ENCODE results near the gene GTPBP3. TPM values are rescaled to one million over a fixed set of nuclear protein-coding genes. Genes with fewer than 3 reads are reported as not detected.

GTPBP3 gene
- total RNA-seq, 2 donors from 2014 or later: 48.7 to 55.7 TPM

DNA sequence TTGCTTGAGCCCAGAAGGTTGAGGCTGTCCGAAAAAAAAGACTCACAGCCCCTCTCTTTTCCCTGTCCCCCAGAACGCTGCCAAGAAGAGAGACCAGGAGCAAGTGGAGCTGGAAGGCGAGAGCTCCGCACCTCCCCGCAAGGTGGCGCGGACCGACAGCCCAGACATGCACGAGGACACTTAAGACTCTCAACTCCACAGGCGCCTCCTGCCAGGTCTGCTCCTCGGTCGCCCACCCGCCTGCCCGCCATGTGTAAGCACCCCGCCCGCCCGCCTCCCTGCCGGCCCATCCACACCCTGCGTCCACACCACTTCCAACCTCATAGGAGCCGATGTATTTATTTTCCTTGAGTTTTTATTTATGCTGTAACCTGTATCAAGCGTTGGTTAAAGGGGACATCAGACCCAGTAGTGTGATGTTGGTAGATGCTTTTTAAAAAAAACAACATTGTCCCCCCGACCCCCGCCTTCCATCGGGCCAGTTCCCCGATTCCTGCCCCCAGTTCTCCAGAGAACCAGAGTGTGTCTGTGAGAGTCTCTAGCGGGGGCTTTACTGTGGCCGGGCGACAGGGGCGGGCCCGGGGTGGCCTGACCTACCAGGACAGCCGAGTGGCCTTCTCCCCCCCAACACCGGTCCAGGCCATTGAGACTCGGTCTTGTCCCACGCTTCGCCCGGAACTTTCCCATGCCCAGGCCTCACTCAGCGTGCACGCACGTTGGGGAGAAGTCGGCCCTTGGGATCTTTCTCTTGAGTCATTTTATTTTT is 17.7 kb upstream of the GTPBP3 start:
- no peaks in the 10 kb centered on the region for H3K9me3 Mint-ChIP-seq
- Histone ChIP-seq H3K9ac (ENCODE audit: extremely low read depth, low read length, poor library complexity, severe bottlenecking) (no peak overlapping the region), H3K27me3 (ENCODE audit: control insufficient read depth, insufficient read depth, low read length, poor library complexity, severe bottlenecking) (no peaks in the 10 kb centered on the region), H3K4me3 (ENCODE audit: low read length) (no peak overlapping the region), H3K27ac (ENCODE audit: low read depth, low read length) (no peak overlapping the region), H3K36me3 (ENCODE audit: control insufficient read depth, insufficient read depth, low read length) (peaks cover 22% of the 10 kb centered on the region), H3K4me1 (ENCODE audit: control insufficient read depth, insufficient read depth, low read length) (no peaks in the 10 kb centered on the region), H3K9me3 (ENCODE audit: control insufficient read depth, low read length) (no peaks in the 10 kb centered on the region)
- H3K27me3 Mint-ChIP-seq (ENCODE audit: insufficient read depth): no peaks in the 10 kb centered on the region
- H3K4me3 Mint-ChIP-seq: no peak overlapping the region
- H3K4me1 Mint-ChIP-seq: no peaks in the 10 kb centered on the region
- 96 to 100% methylated on average over 16 to 40 of the region's 40 CpGs for WGBS, 2 experiments (ENCODE audit: insufficient coverage in 1 of 2, insufficient read length in 1 of 2)
- H3K27ac Mint-ChIP-seq: no peak overlapping the region
- TF ChIP-seq, protein P1, sequence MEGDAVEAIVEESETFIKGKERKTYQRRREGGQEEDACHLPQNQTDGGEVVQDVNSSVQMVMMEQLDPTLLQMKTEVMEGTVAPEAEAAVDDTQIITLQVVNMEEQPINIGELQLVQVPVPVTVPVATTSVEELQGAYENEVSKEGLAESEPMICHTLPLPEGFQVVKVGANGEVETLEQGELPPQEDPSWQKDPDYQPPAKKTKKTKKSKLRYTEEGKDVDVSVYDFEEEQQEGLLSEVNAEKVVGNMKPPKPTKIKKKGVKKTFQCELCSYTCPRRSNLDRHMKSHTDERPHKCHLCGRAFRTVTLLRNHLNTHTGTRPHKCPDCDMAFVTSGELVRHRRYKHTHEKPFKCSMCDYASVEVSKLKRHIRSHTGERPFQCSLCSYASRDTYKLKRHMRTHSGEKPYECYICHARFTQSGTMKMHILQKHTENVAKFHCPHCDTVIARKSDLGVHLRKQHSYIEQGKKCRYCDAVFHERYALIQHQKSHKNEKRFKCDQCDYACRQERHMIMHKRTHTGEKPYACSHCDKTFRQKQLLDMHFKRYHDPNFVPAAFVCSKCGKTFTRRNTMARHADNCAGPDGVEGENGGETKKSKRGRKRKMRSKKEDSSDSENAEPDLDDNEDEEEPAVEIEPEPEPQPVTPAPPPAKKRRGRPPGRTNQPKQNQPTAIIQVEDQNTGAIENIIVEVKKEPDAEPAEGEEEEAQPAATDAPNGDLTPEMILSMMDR (conservative IDR thresholded peaks at IDR 0.05): no peak
- DNase-seq: no peak
- peaks cover 42% of the 10 kb centered on the region for H3K36me3 Mint-ChIP-seq (ENCODE audit: low read depth)

DNA sequence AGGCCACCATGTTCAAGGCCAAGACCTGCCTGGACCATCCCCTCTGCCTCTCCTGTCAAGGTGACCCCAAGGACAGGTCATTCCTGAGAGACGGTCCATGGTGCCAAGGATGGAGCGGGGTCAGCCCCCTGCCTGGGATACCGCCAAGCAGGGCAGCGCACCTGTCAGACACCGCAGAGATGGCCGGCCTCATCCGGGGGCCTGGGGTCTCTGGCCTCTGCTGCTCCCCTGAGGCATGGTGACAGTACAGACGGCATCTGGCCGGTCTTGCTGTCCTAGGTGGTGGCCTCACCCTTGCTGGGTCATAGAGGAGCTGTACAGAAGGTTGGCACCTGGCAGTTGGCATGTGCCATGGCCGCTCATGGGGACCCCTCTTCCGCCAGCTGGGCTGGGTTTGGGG is 16.9 kb upstream of the GTPBP3 start:
- Histone ChIP-seq H3K4me3 (ENCODE audit: low read length) (no peak overlapping the region), H3K27ac (ENCODE audit: low read depth, low read length) (no peak overlapping the region), H3K4me1 (ENCODE audit: control insufficient read depth, insufficient read depth, low read length) (no peaks in the 10 kb centered on the region), H3K9ac (ENCODE audit: extremely low read depth, low read length, poor library complexity, severe bottlenecking) (no peak overlapping the region), H3K36me3 (ENCODE audit: control insufficient read depth, insufficient read depth, low read length) (peaks cover 19% of the 10 kb centered on the region), H3K9me3 (ENCODE audit: control insufficient read depth, low read length) (no peaks in the 10 kb centered on the region), H3K27me3 (ENCODE audit: control insufficient read depth, insufficient read depth, low read length, poor library complexity, severe bottlenecking) (no peaks in the 10 kb centered on the region)
- TF ChIP-seq, protein P1 (conservative IDR thresholded peaks at IDR 0.05): no peak
- Mint-ChIP-seq H3K27me3 (ENCODE audit: insufficient read depth) (no peaks in the 10 kb centered on the region), H3K27ac (no peak overlapping the region), H3K36me3 (ENCODE audit: low read depth) (peaks cover 41% of the 10 kb centered on the region), H3K9me3 (no peaks in the 10 kb centered on the region), H3K4me1 (no peaks in the 10 kb centered on the region), H3K4me3 (no peak overlapping the region)
- DNase-seq: no peak
- 86 to 94% methylated on average over 9 to 11 of the region's 11 CpGs for WGBS, 2 experiments (ENCODE audit: insufficient coverage in 1 of 2, insufficient read length in 1 of 2)

DNA sequence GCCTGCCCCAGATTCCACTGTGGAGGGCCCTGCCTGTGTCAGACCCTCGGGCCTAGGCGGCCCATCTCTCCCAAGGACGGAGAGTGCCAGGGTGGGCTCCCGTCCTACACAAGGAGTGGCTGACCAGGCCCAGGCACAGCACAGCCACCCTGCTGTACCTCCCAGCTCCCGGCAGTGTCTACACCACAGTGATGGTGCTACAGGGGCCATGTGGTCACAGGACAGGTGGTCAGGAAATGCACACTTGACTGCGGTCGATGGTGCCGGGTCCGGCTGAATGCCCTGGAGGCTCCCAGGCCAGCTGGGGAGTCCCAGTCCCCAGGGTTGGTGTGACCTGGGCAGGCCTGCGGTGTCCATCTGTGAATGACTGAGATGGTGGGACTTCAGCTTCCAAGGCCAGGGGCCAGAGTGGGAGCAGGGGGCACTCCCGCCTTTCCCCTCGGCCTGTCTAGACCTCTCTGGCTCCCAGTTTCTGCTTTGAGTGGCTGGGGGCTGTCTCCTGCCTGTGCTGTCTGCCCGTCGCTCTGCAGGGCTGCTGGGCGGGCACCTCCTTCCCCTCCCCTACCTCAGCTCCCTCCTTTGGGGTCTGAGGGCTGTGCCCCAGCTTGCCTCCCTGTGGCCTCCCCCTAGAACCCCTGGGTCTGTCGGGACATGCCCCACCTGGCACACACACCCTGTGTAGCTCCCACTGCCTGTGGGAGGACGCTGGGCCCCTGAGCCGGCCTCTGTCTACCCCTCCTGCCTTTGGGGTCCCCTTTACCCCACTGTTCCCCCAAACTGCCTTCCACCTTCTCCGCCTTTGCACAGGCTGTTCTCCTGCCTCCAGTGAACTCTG is 15.5 kb upstream of the GTPBP3 start:
- Mint-ChIP-seq H3K36me3 (ENCODE audit: low read depth) (peaks cover 34% of the 10 kb centered on the region), H3K9me3 (no peaks in the 10 kb centered on the region), H3K27ac (peak overlapping the region; percentile 58), H3K27me3 (ENCODE audit: insufficient read depth) (no peaks in the 10 kb centered on the region), H3K4me1 (no peaks in the 10 kb centered on the region), H3K4me3 (no peak overlapping the region)
- Histone ChIP-seq H3K36me3 (ENCODE audit: control insufficient read depth, insufficient read depth, low read length) (peaks cover 11% of the 10 kb centered on the region), H3K4me1 (ENCODE audit: control insufficient read depth, insufficient read depth, low read length) (no peaks in the 10 kb centered on the region), H3K4me3 (ENCODE audit: low read length) (no peak overlapping the region), H3K27ac (ENCODE audit: low read depth, low read length) (peak overlapping the region; percentile 47), H3K27me3 (ENCODE audit: control insufficient read depth, insufficient read depth, low read length, poor library complexity, severe bottlenecking) (no peaks in the 10 kb centered on the region), H3K9ac (ENCODE audit: extremely low read depth, low read length, poor library complexity, severe bottlenecking) (no peak overlapping the region), H3K9me3 (ENCODE audit: control insufficient read depth, low read length) (no peaks in the 10 kb centered on the region)
- WGBS, 2 experiments (ENCODE audit: insufficient coverage in 1 of 2, insufficient read length in 1 of 2): 92 to 93% methylated on average over 9 to 19 of the region's 19 CpGs
- TF ChIP-seq, protein P1 (conservative IDR thresholded peaks at IDR 0.05): no peak
- DNase-seq: peak; percentile 35

Data from endodermal cell (in vitro differentiated cells).